ENCODE measurements around the gene DEPDC1B. TPM values are rescaled to one million over a fixed set of nuclear protein-coding genes. Genes with fewer than 3 reads are reported as not detected.
"Not testable (repeated sequence)": the region's sequence is repeated elsewhere in the genome, so short reads cannot be mapped to it uniquely, and the experiment has no call there.

Gene DEPDC1B
- polyA plus RNA-seq, 1 donor from 2014 or later: 7.1 TPM

DNA sequence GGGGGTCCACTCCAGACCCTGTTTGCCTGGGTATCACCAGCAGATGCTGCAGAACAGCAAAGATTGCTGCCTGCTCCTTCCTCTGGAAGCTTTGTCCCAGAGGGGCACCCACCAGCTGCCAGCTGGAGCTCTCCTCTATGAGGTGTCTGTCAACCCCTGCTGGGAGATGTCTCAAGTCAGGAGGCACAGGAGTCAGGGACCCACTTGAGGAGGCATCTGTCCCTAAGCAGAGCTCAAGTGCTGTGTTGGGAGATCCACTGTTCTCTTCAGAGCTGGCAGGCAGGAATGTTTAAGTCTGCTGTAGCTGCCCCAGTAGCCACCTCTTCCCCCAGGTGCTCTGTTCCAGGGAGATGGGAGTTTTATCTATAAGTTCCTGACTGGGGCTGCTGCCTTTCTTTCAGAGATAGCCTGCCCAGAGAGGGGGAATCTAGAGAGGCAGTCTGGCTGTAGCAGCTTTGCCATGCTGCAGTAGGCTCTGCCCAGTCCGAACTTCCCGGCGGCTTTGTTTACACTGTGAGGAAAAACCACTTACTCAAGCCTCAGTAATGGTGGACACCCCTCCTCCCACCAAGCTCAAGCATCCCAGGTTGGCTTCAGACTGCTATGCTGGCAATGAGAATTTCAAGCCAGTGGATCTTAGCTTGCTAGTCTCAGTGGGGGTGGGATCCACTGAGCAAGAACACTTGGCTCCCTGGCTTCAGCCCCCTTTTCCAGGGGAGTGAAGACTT lies 15.4 kb upstream of the DEPDC1B start:
- H4K20me1 ChIP-seq (ENCODE audit: insufficient read depth); H3K27me3 ChIP-seq (ENCODE audit: insufficient read depth, low read depth, low read length); H3K27ac ChIP-seq (ENCODE audit: low read length); H3K79me2 ChIP-seq (replicated peaks; ENCODE audit: insufficient read depth, low read length); H3K9me3 ChIP-seq (ENCODE audit: low read length); H3F3A ChIP-seq (ENCODE audit: insufficient read depth, low read length, poor library complexity, severe bottlenecking); H3K36me3 ChIP-seq (ENCODE audit: insufficient read depth, low read length); H3K4me2 ChIP-seq (ENCODE audit: low read length); H3K4me3 ChIP-seq (ENCODE audit: low read length); H2AFZ ChIP-seq (ENCODE audit: low read depth, low read length); H3K9ac ChIP-seq (ENCODE audit: low read length); H3K9me2 ChIP-seq (ENCODE audit: insufficient read depth, low read length): not testable (repeated sequence)

DNA sequence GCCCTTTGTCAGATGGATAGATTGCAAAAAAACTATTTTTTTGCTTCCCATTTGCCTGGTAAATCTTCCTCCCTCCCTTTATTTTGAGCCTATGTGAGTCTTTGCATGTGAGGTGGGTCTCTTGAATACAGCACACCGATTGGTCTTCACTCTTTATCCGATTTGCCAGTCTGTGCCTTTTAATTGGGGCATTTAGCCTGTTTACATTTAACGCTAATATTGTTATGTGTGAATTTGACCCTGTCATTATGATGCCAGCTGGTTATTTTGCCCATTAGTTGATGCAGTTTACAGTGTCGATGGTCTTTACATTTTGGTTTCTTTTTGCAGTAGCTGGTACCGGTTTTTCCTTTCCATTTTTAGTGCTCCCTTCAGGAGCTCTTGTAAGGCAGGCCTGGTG lies 13.0 kb upstream of the DEPDC1B start:
- Histone ChIP-seq H3K27me3 (ENCODE audit: insufficient read depth, low read depth, low read length) (no peaks in the 10 kb centered on the region), H3K27ac (ENCODE audit: low read length) (no peak overlapping the region), H4K20me1 (ENCODE audit: insufficient read depth) (no peaks in the 10 kb centered on the region), H3K4me3 (ENCODE audit: low read length) (no peak overlapping the region), H3K36me3 (ENCODE audit: insufficient read depth, low read length) (no peaks in the 10 kb centered on the region), H3K9me2 (ENCODE audit: insufficient read depth, low read length) (no peaks in the 10 kb centered on the region), H3F3A (ENCODE audit: insufficient read depth, low read length, poor library complexity, severe bottlenecking) (no peaks in the 10 kb centered on the region), H2AFZ (ENCODE audit: low read depth, low read length) (no peak overlapping the region), H3K4me2 (ENCODE audit: low read length) (no peak overlapping the region), H3K9ac (ENCODE audit: low read length) (no peak overlapping the region), H3K9me3 (ENCODE audit: low read length) (no peaks in the 10 kb centered on the region), H3K79me2 (replicated peaks; ENCODE audit: insufficient read depth, low read length) (no peaks in the 10 kb centered on the region)
- TF ChIP-seq POLR2AphosphoS5 (IDR thresholded peaks at IDR 0.05) (no peak), EP300 (conservative IDR thresholded peaks at IDR 0.05; ENCODE audit: poor library complexity, severe bottlenecking) (no peak), RAD21 (conservative IDR thresholded peaks at IDR 0.05) (no peak), EZH2 (IDR thresholded peaks at IDR 0.05; ENCODE audit: borderline replicate concordance, insufficient read depth, low read length, poor library complexity, severe bottlenecking) (no peak), SMC3 (conservative IDR thresholded peaks at IDR 0.05; ENCODE audit: poor library complexity) (no peak), TAF1 (IDR thresholded peaks at IDR 0.05; ENCODE audit: low read depth) (no peak), MXI1 (conservative IDR thresholded peaks at IDR 0.05; ENCODE audit: poor library complexity, severe bottlenecking) (no peak)
- TF ChIP-seq, protein P1, sequence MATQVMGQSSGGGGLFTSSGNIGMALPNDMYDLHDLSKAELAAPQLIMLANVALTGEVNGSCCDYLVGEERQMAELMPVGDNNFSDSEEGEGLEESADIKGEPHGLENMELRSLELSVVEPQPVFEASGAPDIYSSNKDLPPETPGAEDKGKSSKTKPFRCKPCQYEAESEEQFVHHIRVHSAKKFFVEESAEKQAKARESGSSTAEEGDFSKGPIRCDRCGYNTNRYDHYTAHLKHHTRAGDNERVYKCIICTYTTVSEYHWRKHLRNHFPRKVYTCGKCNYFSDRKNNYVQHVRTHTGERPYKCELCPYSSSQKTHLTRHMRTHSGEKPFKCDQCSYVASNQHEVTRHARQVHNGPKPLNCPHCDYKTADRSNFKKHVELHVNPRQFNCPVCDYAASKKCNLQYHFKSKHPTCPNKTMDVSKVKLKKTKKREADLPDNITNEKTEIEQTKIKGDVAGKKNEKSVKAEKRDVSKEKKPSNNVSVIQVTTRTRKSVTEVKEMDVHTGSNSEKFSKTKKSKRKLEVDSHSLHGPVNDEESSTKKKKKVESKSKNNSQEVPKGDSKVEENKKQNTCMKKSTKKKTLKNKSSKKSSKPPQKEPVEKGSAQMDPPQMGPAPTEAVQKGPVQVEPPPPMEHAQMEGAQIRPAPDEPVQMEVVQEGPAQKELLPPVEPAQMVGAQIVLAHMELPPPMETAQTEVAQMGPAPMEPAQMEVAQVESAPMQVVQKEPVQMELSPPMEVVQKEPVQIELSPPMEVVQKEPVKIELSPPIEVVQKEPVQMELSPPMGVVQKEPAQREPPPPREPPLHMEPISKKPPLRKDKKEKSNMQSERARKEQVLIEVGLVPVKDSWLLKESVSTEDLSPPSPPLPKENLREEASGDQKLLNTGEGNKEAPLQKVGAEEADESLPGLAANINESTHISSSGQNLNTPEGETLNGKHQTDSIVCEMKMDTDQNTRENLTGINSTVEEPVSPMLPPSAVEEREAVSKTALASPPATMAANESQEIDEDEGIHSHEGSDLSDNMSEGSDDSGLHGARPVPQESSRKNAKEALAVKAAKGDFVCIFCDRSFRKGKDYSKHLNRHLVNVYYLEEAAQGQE (IDR thresholded peaks at IDR 0.05; ENCODE audit: borderline replicate concordance): no peak
- TF ChIP-seq, protein P2, sequence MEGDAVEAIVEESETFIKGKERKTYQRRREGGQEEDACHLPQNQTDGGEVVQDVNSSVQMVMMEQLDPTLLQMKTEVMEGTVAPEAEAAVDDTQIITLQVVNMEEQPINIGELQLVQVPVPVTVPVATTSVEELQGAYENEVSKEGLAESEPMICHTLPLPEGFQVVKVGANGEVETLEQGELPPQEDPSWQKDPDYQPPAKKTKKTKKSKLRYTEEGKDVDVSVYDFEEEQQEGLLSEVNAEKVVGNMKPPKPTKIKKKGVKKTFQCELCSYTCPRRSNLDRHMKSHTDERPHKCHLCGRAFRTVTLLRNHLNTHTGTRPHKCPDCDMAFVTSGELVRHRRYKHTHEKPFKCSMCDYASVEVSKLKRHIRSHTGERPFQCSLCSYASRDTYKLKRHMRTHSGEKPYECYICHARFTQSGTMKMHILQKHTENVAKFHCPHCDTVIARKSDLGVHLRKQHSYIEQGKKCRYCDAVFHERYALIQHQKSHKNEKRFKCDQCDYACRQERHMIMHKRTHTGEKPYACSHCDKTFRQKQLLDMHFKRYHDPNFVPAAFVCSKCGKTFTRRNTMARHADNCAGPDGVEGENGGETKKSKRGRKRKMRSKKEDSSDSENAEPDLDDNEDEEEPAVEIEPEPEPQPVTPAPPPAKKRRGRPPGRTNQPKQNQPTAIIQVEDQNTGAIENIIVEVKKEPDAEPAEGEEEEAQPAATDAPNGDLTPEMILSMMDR (IDR thresholded peaks at IDR 0.05; ENCODE audit: poor library complexity, severe bottlenecking): no peak

DNA sequence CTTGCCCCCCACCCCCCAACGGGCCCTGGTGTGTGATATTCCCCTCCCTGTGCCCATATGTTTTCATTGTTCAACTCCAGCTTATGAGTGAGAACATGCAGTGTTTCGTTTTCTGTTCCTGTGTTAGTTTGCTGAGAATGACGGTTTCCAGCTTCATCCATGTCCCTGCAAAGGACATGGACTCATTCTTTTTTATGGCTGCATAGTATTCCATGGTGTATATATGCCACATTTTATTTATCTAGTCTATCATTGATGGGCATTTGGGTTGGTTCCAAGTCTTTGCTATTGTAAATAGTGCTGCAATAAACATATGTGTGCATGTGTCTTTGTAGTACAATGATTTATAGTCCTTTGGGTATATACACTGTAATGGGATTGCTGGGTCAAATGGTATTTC lies 11.9 kb upstream of the DEPDC1B start:
- H3K4me2 ChIP-seq (ENCODE audit: low read length); H3K27ac ChIP-seq (ENCODE audit: low read length); H3K9me2 ChIP-seq (ENCODE audit: insufficient read depth, low read length); H3F3A ChIP-seq (ENCODE audit: insufficient read depth, low read length, poor library complexity, severe bottlenecking); H3K79me2 ChIP-seq (replicated peaks; ENCODE audit: insufficient read depth, low read length); H3K4me3 ChIP-seq (ENCODE audit: low read length); H2AFZ ChIP-seq (ENCODE audit: low read depth, low read length); H3K9me3 ChIP-seq (ENCODE audit: low read length); H3K27me3 ChIP-seq (ENCODE audit: insufficient read depth, low read depth, low read length); H3K9ac ChIP-seq (ENCODE audit: low read length); H4K20me1 ChIP-seq (ENCODE audit: insufficient read depth); H3K36me3 ChIP-seq (ENCODE audit: insufficient read depth, low read length): not testable (repeated sequence)

Measured in neural cell (in vitro differentiated cells).